Activated naive CD8-positive, alpha-beta T cell (primary cell): ENCODE data around the gene SYP.

ENCODE experiments used
- H3K27ac Mint-ChIP-seq: one replicate; pipeline ENCODE4 v1.8.0; 2021; ENCODE audit warnings: mixed read lengths
- H3K27me3 Mint-ChIP-seq: one replicate; pipeline ENCODE4 v1.8.0; 2021; ENCODE audit warnings: mixed read lengths
- H3K36me3 Mint-ChIP-seq: one replicate; pipeline ENCODE4 v1.8.0; 2021; ENCODE audit warnings: mixed read lengths
- H3K4me1 Mint-ChIP-seq: one replicate; pipeline ENCODE4 v1.8.0; 2021; ENCODE audit warnings: low read depth, mixed read lengths
- H3K4me3 Mint-ChIP-seq: one replicate; pipeline ENCODE4 v1.8.0; 2021; ENCODE audit warnings: mild to moderate bottlenecking, mixed read lengths
- H3K9me3 Mint-ChIP-seq: one replicate; pipeline ENCODE4 v1.8.0; 2021; ENCODE audit warnings: low read depth, mixed read lengths

Gene SYP

GRCh38 chrX:49188468-49189076 lies 11.4 kb downstream of the SYP start:
- Mint-ChIP-seq H3K9me3 (no peaks in the 10 kb centered on the region), H3K27me3 (no peaks in the 10 kb centered on the region), H3K4me1 (peaks cover 24% of the 10 kb centered on the region), H3K27ac (no peak overlapping the region), H3K4me3 (no peak overlapping the region), H3K36me3 (no peaks in the 10 kb centered on the region)

GRCh38 chrX:49187526-49187925 lies 12.5 kb downstream of the SYP start:
- H3K4me1 Mint-ChIP-seq: peaks cover 16% of the 10 kb centered on the region
- H3K9me3 Mint-ChIP-seq: no peaks in the 10 kb centered on the region
- H3K27me3 Mint-ChIP-seq: no peaks in the 10 kb centered on the region
- H3K4me3 Mint-ChIP-seq: no peak overlapping the region
- H3K27ac Mint-ChIP-seq: no peak overlapping the region
- H3K36me3 Mint-ChIP-seq: no peaks in the 10 kb centered on the region

GRCh38 chrX:49187028-49187394 lies 13.0 kb downstream of the SYP start:
- H3K4me3 Mint-ChIP-seq: no peak overlapping the region
- no peaks in the 10 kb centered on the region for H3K36me3 Mint-ChIP-seq
- no peaks in the 10 kb centered on the region for H3K9me3 Mint-ChIP-seq
- no peak overlapping the region for H3K27ac Mint-ChIP-seq
- no peaks in the 10 kb centered on the region for H3K27me3 Mint-ChIP-seq
- H3K4me1 Mint-ChIP-seq: peaks cover 12% of the 10 kb centered on the region

GRCh38 chrX:49186125-49187027 lies 13.6 kb downstream of the SYP start, which contains the start of gene PRICKLE3:
Gene PRICKLE3, minus strand, starts transcription at chrX:49186373. Its CDS starts 76 bp downstream, at chrX:49186297.
- peak within 1 kb of the TSS; percentile 61 for H3K27ac Mint-ChIP-seq
- H3K4me1 Mint-ChIP-seq: peaks cover 12% of the 10 kb centered on the region
- H3K4me3 Mint-ChIP-seq: peak within 1 kb of the TSS; percentile 87
- no peaks in the 10 kb centered on the region for H3K36me3 Mint-ChIP-seq
- H3K9me3 Mint-ChIP-seq: no peaks in the 10 kb centered on the region
- no peaks in the 10 kb centered on the region for H3K27me3 Mint-ChIP-seq

- Mint-ChIP-seq H3K27ac (peak overlapping the region; percentile 50), H3K4me1 (peaks cover 6% of the 10 kb centered on the region), H3K4me3 (peak overlapping the region; percentile 87), H3K9me3 (no peaks in the 10 kb centered on the region), H3K36me3 (no peaks in the 10 kb centered on the region), H3K27me3 (no peaks in the 10 kb centered on the region)
These were observed 15.4 kb downstream of the SYP start for GRCh38 chrX:49184294-49185281.

GRCh38 chrX:49183701-49184281 lies 16.2 kb downstream of the SYP start:
- H3K4me1 Mint-ChIP-seq: peaks cover 6% of the 10 kb centered on the region
- no peak overlapping the region for H3K27ac Mint-ChIP-seq
- H3K36me3 Mint-ChIP-seq: no peaks in the 10 kb centered on the region
- no peaks in the 10 kb centered on the region for H3K9me3 Mint-ChIP-seq
- peak overlapping the region; percentile 13 for H3K4me3 Mint-ChIP-seq
- H3K27me3 Mint-ChIP-seq: no peaks in the 10 kb centered on the region

- Mint-ChIP-seq H3K27ac (no peak overlapping the region), H3K36me3 (no peaks in the 10 kb centered on the region), H3K4me3 (no peak overlapping the region), H3K27me3 (no peaks in the 10 kb centered on the region), H3K4me1 (peaks cover 9% of the 10 kb centered on the region), H3K9me3 (no peaks in the 10 kb centered on the region)
These were observed 20.6 kb downstream of the SYP start for GRCh38 chrX:49179358-49179757.

GRCh38 chrX:49178537-49178936 lies 21.5 kb downstream of the SYP start:
- H3K36me3 Mint-ChIP-seq: no peaks in the 10 kb centered on the region
- no peak overlapping the region for H3K4me3 Mint-ChIP-seq
- no peak overlapping the region for H3K27ac Mint-ChIP-seq
- H3K27me3 Mint-ChIP-seq: no peaks in the 10 kb centered on the region
- peaks cover 9% of the 10 kb centered on the region for H3K4me1 Mint-ChIP-seq
- H3K9me3 Mint-ChIP-seq: no peaks in the 10 kb centered on the region

- Mint-ChIP-seq H3K9me3 (no peaks in the 10 kb centered on the region), H3K4me1 (peaks cover 14% of the 10 kb centered on the region), H3K27ac (no peak overlapping the region), H3K27me3 (no peaks in the 10 kb centered on the region), H3K4me3 (no peak overlapping the region), H3K36me3 (no peaks in the 10 kb centered on the region)
These were observed 22.0 kb downstream of the SYP start for GRCh38 chrX:49177873-49178480.

- no peak overlapping the region for H3K27ac Mint-ChIP-seq
- peaks cover 19% of the 10 kb centered on the region for H3K4me1 Mint-ChIP-seq
- H3K27me3 Mint-ChIP-seq: no peaks in the 10 kb centered on the region
- H3K9me3 Mint-ChIP-seq: no peaks in the 10 kb centered on the region
- no peak overlapping the region for H3K4me3 Mint-ChIP-seq
- no peaks in the 10 kb centered on the region for H3K36me3 Mint-ChIP-seq
These were observed 22.6 kb downstream of the SYP start for GRCh38 chrX:49177338-49177833.

GRCh38 chrX:49176421-49177326 lies 23.3 kb downstream of the SYP start:
- H3K9me3 Mint-ChIP-seq: no peaks in the 10 kb centered on the region
- no peak overlapping the region for H3K4me3 Mint-ChIP-seq
- peaks cover 19% of the 10 kb centered on the region for H3K4me1 Mint-ChIP-seq
- H3K27me3 Mint-ChIP-seq: no peaks in the 10 kb centered on the region
- H3K27ac Mint-ChIP-seq: no peak overlapping the region
- H3K36me3 Mint-ChIP-seq: no peaks in the 10 kb centered on the region

- H3K9me3 Mint-ChIP-seq: no peaks in the 10 kb centered on the region
- H3K36me3 Mint-ChIP-seq: no peaks in the 10 kb centered on the region
- no peaks in the 10 kb centered on the region for H3K27me3 Mint-ChIP-seq
- H3K4me1 Mint-ChIP-seq: peaks cover 19% of the 10 kb centered on the region
- no peak overlapping the region for H3K4me3 Mint-ChIP-seq
- H3K27ac Mint-ChIP-seq: no peak overlapping the region
These were observed 24.3 kb downstream of the SYP start for GRCh38 chrX:49175435-49176274.
